HG02852 (cell line): ENCODE measurements around the gene TANGO2.

ENCODE experiments used
- ATAC-seq: cut with Tn5 transposase; IDR thresholded peaks from one replicate; pipeline ENCODE4 v1.9.1; 2021; ENCODE audit warnings: mild to moderate bottlenecking, moderate library complexity; ENCODE audit not compliant: unreplicated experiment

The TANGO2 gene

GRCh38 chr22:20011123-20011992 is 9.6 kb upstream of the TANGO2 start:
- no peak for ATAC-seq

GRCh38 chr22:20011993-20012740 is 8.7 kb upstream of the TANGO2 start:
- ATAC-seq = no peak

DNA sequence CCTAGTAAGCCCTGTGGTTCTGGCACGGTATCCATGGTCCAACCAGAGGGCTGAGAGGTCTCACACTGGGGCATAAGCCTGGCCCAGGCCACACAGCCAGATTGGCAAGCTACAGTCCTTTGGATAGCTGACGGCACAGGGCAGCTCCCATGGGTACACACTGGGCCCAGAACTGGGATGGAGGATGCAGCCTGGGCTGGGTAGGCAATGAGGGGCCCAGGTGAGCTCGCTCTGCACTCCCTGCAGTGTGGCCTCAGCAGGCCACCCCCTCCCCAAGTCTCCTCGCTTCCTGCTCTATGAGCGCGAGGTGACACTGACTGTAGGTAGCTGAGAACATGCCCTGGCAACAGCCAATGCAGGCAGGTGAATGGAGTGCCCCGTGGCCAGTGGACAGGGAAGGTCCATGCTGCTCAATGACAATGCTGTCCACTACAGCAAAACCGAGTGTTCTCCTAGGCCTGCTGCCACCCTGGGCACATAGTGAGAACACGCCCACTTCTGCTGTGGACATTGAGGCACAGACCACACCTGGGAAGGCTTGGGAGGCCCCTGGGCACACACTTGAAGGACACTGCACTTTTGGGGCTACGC is 8.1 kb upstream of the TANGO2 start:
- no peak for ATAC-seq

GRCh38 chr22:20013382-20013871 is 7.5 kb upstream of the TANGO2 start:
- no peak for ATAC-seq

- no peak for ATAC-seq
These were observed 6.3 kb upstream of the TANGO2 start for GRCh38 chr22:20014526-20015186.

DNA sequence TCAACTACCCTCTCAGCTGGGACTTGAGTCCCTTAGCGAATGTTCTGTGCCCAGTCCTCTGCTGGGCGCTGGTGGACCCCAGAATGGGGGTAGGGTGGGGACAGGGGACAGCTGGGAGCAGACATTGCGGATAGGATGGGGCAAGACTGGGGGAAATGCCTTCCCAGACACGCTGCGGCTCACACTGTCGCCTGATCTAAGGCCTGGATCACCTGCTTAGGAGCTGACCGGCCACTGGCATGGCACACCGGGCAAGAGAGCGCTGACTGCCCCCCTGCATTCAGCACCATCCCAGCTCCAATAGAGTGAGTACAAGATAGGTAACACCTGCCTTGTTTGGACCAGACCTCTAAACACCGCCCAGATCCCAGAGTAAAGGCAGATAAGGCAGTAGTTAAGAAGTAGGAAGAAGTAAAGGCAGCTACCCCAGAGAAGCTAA is 5.7 kb upstream of the TANGO2 start:
- ATAC-seq = no peak

- ATAC-seq = peak; percentile 2
These were observed 4.8 kb upstream of the TANGO2 start for GRCh38 chr22:20015971-20016733.

DNA sequence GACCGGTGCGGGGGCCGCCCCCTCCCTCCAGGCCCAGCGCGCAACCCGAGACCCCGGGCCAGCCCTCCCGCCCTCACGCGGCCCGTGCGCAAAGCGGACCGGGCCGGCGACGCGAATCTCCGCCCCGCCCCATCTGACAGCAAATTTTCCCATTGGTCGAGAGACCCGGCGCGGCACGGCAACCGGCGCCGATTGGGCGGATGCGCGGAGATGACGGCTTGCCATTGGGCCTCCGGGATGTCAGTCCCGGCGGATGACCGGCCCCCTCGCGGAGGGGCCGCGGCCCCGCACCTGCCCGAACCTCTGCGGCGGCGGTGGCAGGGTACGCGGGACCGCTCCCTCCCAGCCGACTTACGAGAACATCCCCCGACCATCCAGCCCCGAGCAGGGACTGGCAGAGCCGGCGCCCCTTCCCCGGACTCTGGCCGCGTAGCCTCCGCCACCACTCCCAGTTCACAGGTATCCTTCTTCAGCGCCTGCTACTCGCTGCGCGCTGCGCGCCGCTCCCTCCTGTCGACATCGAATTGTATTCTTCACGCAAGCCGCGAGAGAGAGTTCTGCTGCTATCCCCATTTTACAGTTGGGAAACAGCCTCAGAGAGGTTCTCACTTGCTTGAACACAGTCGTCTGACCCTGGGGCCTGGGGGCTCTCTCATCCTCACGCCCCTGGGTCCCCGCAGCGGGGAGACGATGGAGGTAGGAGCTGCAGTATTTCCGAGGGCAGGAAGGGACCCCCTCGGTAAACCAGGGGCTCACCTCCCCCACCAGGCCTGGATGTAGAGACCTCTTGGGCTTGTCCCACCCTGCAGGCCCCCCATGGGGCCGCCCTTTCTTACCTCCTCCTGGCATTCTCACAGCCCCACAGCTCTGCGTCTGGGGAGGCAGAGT is 3.9 kb upstream of the TANGO2 start, which contains the start of gene ARVCF:
Gene ARVCF (minus strand): TSS at position 90 of the 888 bp plus-strand sequence. CDS start 26,029 bp downstream, outside the sequence.
- peak; percentile 61 for ATAC-seq

GRCh38 chr22:20017622-20017958 is 3.3 kb upstream of the TANGO2 start:
- no peak for ATAC-seq

- ATAC-seq = no peak
These were observed 2.9 kb upstream of the TANGO2 start for GRCh38 chr22:20018001-20018400.

GRCh38 chr22:20019661-20020532 is 1.0 kb upstream of the TANGO2 start:
- ATAC-seq = no peak

DNA sequence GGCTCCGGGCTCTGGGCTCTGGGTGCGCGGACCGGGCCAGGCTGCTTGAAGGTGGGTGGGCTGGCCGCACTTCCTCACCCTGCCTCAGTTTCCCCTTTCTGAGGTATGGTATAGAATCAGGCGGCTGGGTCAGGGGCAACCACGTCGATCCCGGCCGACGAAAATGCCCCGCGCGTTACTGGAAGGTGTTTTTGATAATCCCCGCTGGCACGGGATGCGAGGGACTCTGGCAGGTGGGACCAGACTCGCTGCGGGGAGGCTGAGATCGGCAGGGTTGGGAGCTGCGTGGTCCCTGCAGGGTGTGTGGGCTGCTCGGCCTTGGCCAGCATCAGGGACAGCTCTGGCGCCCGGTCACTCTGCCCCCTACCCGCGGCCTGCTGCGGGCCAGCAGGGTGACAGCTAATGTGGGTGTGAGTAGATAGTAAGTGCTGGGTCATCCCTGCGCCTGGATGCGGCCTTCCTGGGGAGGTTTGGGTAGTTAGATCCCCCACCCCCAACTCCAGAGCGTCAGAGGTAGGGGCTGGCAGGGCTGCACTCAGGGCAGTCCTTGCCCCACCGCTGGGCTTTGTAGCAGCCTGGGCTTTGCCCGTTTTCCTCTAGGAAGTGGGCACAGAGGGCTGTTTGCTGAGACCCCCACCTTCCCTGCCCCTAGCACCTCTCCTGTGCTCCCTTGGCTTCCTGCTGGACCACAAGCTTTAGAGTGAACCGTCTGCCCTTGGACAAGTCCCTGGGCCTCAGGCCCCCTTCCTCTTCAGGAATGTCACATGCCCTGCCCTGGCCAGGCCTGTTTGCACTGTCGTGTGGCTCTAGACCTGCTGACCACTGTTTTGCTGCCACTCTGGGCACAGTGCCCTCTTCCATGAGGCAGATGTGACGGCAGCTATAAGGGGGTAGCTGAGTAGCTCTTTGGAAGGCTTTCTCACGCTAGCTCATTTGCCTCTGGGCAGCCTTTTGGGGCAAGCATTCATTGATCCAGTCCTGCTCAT is 579 bp downstream of the TANGO2 start:
- peak; percentile 5 for ATAC-seq

DNA sequence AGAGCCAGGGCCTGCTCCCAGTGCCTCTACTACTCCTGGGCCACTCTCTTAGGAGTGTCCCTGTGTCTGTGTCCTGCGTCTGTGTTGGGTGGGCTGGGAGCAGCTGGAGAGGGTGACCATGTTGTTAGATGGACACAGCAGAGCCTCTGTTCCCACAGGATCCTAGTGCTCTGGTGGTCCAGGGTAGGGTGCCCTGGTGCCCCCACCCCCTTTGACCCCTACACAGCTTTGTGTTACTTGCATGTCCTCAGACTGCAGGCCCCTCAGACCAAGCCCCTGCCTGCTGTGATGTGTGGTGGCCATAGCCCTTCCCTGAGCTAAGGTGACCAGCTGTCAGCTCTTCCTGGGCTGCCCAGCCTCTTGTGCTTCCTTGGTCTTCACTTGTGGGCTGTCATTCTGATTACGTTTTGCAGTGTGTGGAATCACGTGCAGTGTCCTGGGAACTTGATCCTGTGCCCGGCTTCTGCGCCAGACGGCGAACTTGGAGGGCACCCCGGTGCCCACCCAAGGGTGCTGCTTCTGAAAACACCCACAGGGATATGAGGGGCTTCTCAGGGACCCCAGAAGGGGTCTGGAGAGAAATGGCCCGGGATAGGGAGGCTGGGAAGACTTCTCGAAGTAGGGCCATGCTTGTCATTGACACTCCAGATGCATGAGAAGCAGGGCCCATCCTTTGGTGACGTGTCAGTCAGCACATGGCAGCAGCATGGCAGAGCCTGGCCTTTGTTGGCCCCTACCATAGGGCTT is 1.5 kb downstream of the TANGO2 start:
- ATAC-seq = no peak

DNA sequence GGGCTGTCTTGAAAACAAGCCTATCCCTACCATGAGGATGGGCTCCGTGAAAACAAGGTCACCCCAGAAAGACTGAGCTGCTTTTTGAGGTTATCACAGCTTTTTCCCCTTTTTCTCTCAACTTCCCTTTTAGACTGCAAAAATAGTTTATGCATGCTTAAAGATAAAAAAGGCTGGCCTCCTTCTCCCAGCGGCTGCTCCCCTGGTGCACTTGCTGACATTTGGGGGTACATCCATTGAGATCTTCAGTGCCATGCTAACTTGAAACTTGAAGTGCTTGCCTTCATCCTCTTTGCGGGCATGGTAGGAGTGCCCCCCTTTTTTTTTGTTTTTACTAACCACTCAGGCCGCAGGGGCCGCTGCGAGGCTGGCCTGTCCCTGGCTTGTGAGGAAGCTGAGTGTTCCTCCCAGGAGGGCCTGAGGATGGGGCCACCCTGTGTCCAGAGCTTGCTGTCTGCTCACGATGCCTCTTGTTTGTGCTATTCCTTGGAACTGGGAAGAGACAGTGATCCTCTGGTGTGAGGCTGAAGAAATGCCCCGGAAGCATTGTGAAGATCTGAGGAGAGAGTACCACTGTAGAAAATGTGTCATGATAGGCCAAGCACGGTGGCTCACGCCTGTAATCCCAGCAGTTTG is 2.2 kb downstream of the TANGO2 start:
- ATAC-seq = no peak

DNA sequence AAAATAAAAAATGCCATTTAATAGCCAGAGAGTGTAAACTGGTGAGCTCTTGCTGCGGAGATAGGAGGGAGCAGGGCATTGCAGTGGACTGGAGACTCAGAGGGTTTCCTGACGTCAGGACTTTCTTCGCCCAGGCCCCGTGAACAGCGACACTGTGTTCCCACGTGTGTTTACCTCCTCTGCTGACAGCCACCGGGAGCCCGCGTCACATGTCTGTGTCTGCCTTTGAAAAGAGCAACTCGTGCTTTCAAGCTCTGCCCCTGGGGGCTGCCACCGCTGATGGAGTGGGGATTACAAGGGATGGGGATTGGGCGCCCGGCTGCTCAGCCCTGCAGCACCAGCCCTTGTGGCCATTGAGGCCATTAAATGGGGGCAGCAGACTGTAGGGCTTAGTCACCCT is 3.3 kb downstream of the TANGO2 start:
- no peak for ATAC-seq
